ENCODE results near the gene SOD3.

Gene SOD3

GRCh38 chr4:24845902-24846301 lies 50.5 kb downstream of the SOD3 start:
- no peak for DNase-seq

- no peak for DNase-seq
These were observed 51.3 kb downstream of the SOD3 start for GRCh38 chr4:24846716-24847115.

DNA sequence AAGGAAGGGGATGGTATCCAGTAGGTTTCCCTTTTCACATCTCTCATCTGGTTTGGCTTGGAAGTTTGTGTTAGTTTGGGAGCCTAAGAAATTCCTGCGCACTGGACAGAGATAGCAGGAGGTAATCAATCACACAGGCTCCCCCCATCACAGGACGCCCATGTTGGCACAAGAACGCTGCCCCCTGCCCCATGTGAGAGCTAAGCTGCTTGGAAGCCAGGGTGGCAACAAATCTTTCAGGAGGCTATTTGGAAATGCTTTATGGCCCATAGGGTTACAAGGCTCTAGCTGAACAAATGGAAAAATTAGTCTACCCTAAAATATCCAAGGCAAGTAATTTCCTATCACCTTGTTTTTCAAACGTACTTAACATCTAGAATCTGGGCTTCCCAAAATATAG lies 54.0 kb downstream of the SOD3 start:
- DNase-seq, result no peak

DNA sequence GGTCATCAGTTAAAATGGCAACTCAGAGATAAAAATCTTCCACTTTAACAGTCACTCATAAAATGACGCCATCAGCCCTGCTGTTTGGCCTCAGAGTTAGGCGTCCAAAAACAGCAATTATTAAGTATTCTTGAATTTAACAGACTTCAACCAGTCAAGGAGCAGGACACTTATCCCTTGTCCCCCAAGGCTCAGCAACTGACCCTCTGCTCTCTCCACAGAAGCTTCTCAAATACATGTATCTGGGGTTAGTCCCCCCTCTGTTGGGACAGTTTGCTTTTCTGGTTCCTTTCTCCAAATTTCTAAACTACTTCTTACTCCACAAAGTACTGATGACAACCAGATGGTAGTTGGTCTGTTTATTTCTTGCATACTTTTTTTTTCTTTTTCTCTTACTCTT lies 54.4 kb downstream of the SOD3 start:
- no peak for DNase-seq

Data from NCI-H446 (cell line).